ENCODE measurements around the gene ZNF322.

Gene ZNF322

GRCh38 chr6:26613689-26614683 lies 45.6 kb downstream of the ZNF322 start:
- no peak for DNase-seq (ENCODE audit: low read depth in 2 of 2)

GRCh38 chr6:26613201-26613600 lies 46.3 kb downstream of the ZNF322 start:
- DNase-seq (ENCODE audit: low read depth in 2 of 2): no peak

DNA sequence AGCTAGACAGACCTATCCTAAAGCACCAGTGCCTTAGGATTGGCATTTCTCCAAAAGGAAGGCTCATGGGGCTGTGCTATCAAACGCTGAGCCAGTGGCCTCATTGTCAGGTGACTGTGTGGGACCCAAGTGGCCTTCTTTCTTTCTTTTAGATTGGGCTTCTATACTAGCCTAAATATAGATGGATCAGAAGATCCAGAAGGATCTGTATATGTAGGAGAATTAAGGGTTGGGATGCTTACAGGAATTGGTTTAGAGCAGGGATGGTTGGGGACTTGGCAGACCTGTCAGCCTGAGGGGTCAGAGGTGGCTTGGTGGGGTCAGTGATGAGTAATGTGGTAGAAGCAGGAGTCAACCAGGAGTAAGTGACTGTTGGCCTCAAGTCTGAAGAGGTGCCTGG lies 47.9 kb downstream of the ZNF322 start:
- DNase-seq (ENCODE audit: low read depth in 2 of 2): no peak

DNA sequence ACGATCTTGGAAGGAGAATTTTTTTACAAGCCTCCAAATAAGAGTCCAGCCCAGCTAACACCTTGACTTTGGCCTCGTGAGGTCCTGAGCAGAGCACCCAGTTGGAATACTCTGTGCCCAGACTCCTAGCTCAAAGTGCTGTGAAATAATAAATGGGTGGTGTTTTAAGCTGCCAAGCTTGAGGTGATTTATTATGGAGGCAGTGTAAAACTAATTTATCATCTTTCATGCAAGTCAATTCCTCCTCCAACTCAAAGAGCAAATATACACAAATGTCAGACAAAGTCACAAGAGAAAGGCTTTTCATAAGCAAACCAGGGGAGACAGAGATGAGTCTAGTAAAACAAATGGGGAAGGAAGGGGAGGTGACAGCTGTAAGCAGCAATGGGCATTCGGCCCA lies 50.1 kb downstream of the ZNF322 start:
- no peak for DNase-seq (ENCODE audit: low read depth in 2 of 2)

- DNase-seq (ENCODE audit: low read depth in 2 of 2): peak in 1 of 2 donors; percentile 34
These were observed 51.9 kb downstream of the ZNF322 start for GRCh38 chr6:26607434-26608230.

GRCh38 chr6:26604797-26605196 lies 54.7 kb downstream of the ZNF322 start:
- DNase-seq (ENCODE audit: low read depth in 2 of 2): no peak

- DNase-seq (ENCODE audit: low read depth in 2 of 2): no peak
These were observed 55.5 kb downstream of the ZNF322 start for GRCh38 chr6:26604026-26604425.

DNA sequence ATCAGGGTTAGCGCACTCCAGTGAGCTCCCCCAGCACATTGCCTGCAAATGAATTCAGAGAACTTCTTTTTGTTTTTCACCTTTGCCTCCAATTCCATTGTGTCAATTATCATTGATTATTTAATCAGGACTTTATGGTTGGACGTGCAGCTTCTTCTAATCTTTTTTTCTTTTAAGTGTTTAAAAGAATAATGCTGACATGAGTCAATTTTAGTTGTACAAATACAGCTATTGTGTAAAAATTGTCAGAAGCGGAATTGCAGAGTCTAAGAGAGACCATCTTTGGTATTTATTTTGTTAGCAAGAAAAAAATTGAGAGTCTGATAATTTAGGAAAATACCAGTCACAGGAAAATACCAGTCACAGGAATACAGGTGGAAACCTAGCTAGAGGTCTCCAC lies 57.3 kb downstream of the ZNF322 start:
- DNase-seq (ENCODE audit: low read depth in 2 of 2): no peak

- no peak for DNase-seq (ENCODE audit: low read depth in 2 of 2)
These were observed 58.8 kb downstream of the ZNF322 start for GRCh38 chr6:26600759-26601158.

DNA sequence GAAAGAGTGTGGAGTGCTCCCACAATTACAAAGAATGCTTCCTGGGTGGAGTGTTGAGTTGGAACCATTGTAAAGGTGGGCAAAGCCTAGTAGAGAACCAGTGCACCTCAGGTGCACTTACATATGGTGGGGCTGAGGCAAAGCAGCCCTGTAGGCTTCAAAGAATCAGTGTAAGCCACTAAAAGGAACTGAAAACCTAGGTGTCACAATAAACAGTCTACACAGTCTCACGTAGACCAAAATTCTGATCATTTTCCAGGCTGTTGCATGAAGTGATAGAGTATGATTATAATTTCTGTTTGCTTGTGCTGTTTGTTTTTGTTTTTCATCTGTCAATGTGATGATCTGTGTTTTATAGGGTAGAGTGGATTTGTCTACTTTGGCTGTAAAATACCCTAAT lies 60.0 kb downstream of the ZNF322 start:
- DNase-seq (ENCODE audit: low read depth in 2 of 2): no peak

DNA sequence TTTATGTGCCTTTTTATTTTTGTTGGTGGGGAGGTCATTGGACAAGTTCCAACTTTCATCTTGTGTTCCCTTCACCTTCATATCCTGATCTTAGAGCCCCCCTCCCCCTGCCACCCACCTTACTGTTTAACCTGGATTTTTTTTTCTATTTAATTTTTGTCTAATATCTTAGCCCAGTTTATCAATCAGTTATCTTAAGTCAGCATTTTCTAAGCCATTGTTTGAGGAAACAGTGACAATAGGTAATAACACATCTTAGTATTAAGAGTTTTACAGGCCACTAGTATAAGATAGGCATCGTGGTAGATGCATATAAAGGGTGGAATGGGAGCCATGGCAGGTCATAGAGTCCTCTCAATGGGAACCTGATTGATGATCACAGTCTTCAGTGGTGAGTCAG lies 60.4 kb downstream of the ZNF322 start:
- DNase-seq (ENCODE audit: low read depth in 2 of 2): no peak

GRCh38 chr6:26598267-26598666 lies 61.3 kb downstream of the ZNF322 start:
- DNase-seq (ENCODE audit: low read depth in 2 of 2): no peak

DNA sequence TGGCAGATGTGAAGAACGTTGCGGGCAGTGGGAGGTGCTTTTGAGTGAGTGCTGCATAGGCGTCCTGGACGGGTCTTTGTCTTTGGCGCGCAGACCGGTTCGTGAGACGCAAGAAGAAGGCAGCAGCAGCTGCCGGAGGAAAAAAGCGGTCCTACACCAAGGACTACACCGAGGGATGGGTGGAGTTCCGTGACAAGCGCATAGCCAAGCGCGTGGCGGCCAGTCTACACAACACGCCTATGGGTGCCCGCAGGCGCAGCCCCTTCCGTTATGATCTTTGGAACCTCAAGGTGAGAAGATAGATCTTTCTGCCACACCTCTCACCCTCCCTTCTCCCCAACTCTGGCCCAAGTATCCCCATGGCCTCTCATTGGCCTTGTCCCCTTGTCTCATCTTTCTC lies 61.7 kb downstream of the ZNF322 start:
- no peak for DNase-seq (ENCODE audit: low read depth in 2 of 2)

DNA sequence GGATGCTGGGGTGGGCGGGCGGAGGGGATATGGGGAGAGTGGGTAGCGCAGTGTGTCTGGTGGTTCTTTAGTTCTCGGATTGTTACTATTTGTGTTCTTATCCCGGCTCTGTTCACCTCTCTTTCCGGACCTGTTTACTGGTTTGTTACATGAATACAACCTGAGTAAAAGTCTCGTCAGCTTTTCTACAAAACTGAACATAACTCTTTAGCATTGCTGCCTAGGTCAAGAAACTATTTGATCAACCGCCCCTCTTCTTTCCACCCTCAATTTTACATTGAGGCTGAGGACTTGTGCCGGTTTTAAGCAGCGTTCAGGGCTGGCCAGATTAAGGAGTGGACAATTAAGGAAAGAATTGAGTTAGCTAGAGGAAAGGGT lies 62.2 kb downstream of the ZNF322 start:
- no peak for DNase-seq (ENCODE audit: low read depth in 2 of 2)

DNA sequence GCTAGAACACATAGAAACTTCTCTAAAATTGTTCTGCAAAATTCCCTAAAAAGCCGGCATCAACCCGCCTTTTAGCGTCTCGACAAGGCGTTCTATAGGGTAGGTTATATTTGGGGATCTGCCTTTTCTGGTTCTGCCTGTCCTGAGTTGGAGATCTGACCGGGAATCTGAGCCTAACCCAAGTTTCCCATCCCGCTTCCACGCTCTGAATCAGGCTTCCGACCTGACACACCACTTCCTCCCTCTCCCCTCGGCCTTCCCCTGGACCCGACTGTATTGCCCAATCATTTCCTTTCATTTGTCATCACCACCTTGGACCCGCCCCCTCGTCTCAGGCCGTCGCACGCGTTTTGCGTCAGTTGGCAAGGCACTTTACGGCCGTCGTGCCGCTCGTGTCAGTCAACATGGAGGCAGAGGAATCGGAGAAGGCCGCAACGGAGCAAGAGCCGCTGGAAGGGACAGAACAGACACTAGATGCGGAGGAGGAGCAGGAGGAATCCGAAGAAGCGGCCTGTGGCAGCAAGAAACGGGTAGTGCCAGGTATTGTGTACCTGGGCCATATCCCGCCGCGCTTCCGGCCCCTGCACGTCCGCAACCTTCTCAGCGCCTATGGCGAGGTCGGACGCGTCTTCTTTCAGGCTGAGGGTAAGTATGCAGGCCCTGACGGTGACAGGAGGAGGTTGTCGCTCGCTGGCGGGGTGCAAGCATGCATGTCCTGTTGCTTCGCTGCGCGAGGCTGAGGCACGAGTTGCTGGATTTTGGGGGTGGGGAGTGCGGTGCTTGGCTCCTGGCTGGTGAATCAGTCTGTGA lies 62.8 kb downstream of the ZNF322 start, which contains the start of gene ABT1:
TSS of gene ABT1 (plus strand) at position 375 of the 810 bp plus-strand sequence. CDS start at position 405, 30 bp downstream.
- peak; percentile 94 to 95 for DNase-seq (ENCODE audit: low read depth in 2 of 2)

GRCh38 chr6:26595669-26596269 lies 63.8 kb downstream of the ZNF322 start:
- peak; percentile 84 to 87 for DNase-seq (ENCODE audit: low read depth in 2 of 2)

DNA sequence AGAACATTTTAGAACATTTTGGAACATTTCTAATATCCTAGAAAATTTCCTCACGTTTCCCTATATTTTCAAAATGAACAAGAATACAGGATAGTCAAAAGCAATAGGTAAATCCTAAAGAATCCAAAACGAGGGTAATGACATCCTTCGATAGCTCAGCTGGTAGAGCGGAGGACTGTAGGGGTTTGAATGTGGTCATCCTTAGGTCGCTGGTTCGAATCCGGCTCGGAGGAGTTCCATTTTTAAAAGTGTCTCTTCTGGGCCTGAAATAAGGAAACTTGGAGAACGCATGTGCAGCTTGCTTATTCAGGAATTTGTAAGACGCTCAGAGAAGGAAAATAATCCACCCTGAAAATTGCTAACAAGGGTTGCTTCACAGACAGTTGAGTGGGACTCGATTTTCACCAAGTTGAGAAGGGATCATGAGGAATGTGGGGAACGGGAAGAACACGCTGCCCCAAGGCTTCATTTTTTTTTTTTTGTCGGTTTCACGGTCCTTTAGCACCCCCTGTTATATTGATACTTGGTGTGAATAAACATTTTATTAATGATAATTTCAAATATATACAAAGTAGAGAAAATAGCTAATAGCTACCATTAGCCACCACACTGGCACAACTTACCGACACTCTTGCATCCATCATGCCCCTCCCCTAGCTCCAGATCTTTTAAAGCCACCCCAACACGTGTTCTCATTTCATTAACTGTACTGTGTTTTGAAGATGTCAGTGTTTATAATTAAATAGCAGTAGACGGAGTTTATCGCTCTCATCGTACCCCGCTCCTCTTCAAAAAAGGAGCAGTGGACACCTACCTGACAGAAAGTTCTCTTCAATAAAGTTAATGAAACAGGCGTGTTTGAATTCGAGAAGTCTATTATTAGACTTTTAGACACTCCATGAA lies 64.6 kb downstream of the ZNF322 start:
- DNase-seq (ENCODE audit: low read depth in 2 of 2): peak; percentile 42 to 62

DNA sequence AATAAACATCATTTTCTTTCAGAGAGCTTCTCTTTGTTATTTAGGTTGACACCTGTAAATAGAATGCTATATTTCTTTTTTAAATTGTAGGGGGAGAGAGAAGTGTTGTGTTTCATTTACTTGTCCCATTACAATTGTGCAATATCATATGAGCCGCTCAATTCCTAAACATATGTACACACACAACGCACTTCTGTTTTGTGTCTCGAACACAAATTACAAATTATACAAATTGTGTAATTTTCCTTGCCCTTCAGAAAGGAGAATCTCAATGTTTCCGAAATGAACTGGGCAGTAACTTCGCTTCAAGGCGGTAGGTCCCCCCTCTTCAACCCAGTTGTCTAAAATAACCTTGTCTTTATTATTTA lies 65.4 kb downstream of the ZNF322 start:
- DNase-seq (ENCODE audit: low read depth in 2 of 2): no peak

DNA sequence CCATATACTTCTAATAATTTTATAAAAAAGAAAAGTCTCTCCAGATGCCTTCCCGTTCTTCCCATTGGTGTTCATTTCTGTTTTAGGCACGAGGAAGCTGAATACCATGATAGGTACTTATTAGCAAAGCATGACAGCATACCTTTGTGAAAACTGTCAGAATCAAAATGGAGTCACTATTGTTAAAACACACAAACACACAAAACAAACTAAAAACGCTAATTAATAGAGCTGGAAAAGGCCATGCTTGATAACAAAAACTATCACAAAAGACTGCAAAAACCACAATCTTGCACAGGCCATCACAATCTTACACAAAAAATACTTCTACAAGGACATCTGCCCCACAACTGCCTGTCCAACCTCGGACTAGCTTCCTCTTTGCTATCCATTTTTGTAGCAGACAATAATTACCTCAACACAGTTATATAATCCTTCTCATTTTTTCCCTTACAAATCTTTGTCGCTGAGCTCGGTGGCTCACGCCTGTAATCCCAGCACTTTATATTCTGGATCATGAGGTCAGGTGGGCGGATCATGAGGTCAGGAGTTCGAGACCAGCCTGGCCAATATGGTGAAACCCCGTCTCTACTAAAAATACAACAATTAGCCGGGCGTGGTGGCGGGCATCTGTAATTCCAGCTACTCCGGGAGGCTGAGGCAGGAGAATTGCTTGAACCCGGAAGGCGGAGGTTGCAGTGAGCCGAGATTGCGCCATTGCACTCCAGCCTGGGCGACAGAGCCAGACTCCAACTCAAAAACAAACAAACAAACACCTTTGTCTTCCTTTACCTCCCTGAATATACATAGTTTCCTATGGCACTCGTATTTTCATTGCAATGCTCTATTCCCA lies 66.0 kb downstream of the ZNF322 start:
- no peak for DNase-seq (ENCODE audit: low read depth in 2 of 2)
